Parathyroid adenoma (tissue), 2 donors: ENCODE measurements around the gene NFATC2.
"Not testable (repeated sequence)": the region's sequence is repeated elsewhere in the genome, so short reads cannot be mapped to it uniquely, and the experiment has no call there.

Source experiments
- H2AFZ ChIP-seq: fragments of 300-600 bp; sonication (generic); one replicate; pipeline ENCODE4 v1.7.0; 2017; ENCODE audit warnings: antibody characterized with exemption, mild to moderate bottlenecking
- H3K27ac ChIP-seq: fragments of 300-600 bp; sonication (generic); one replicate; pipeline ENCODE4 v1.7.0; 2017
- H3K27me3 ChIP-seq: fragments of 300-600 bp; sonication (generic); one replicate; pipeline ENCODE4 v1.7.0; 2017; ENCODE audit warnings: low read length; ENCODE audit not compliant: control insufficient read depth, insufficient read depth
- H3K36me3 ChIP-seq: fragments of 300-600 bp; sonication (generic); one replicate; pipeline ENCODE4 v1.7.0; 2017; ENCODE audit warnings: low read length; ENCODE audit not compliant: control insufficient read depth, insufficient read depth
- H3K4me1 ChIP-seq: fragments of 300-600 bp; sonication (generic); one replicate; pipeline ENCODE4 v1.7.0; 2017; ENCODE audit warnings: control low read depth
- H3K4me2 ChIP-seq: fragments of 300-600 bp; sonication (generic); one replicate; pipeline ENCODE4 v1.7.0; 2017; ENCODE audit warnings: low read length
- H3K4me3 ChIP-seq: fragments of 300-600 bp; sonication (generic); one replicate; pipeline ENCODE4 v1.7.0; 2017; ENCODE audit warnings: low read depth, low read length
- H3K79me2 ChIP-seq: fragments of 300-600 bp; sonication (generic); one replicate; pipeline ENCODE4 v1.7.0; 2017; ENCODE audit warnings: control low read depth
- H3K9ac ChIP-seq: fragments of 300-600 bp; sonication (generic); one replicate; pipeline ENCODE4 v1.7.0; 2017; ENCODE audit warnings: mild to moderate bottlenecking
- H3K9me3 ChIP-seq: fragments of 300-600 bp; sonication (generic); one replicate; pipeline ENCODE4 v1.7.0; 2017; ENCODE audit warnings: low read length; ENCODE audit not compliant: control insufficient read depth
- TF ChIP-seq, protein P1 (sequence below): fragments of 300-600 bp; sonication (generic); IDR thresholded peaks from one replicate; pipeline ENCODE4 v1.7.0; 2017; ENCODE audit warnings: antibody characterized with exemption, mild to moderate bottlenecking
- donor health status: primary hyperparathyroidism.

NFATC2 gene

GRCh38 chr20:51569815-51570738, 27.6 kb upstream of the NFATC2 start:
- no peaks in the 10 kb centered on the region for H3K79me2 ChIP-seq
- H3K9ac ChIP-seq: no peak overlapping the region
- H3K4me2 ChIP-seq: no peak overlapping the region
- no peak overlapping the region for H3K27ac ChIP-seq
- no peaks in the 10 kb centered on the region for H3K36me3 ChIP-seq
- H3K27me3 ChIP-seq: no peaks in the 10 kb centered on the region
- H3K9me3 ChIP-seq: no peaks in the 10 kb centered on the region
- no peak overlapping the region for H3K4me3 ChIP-seq
- TF ChIP-seq, protein P1, sequence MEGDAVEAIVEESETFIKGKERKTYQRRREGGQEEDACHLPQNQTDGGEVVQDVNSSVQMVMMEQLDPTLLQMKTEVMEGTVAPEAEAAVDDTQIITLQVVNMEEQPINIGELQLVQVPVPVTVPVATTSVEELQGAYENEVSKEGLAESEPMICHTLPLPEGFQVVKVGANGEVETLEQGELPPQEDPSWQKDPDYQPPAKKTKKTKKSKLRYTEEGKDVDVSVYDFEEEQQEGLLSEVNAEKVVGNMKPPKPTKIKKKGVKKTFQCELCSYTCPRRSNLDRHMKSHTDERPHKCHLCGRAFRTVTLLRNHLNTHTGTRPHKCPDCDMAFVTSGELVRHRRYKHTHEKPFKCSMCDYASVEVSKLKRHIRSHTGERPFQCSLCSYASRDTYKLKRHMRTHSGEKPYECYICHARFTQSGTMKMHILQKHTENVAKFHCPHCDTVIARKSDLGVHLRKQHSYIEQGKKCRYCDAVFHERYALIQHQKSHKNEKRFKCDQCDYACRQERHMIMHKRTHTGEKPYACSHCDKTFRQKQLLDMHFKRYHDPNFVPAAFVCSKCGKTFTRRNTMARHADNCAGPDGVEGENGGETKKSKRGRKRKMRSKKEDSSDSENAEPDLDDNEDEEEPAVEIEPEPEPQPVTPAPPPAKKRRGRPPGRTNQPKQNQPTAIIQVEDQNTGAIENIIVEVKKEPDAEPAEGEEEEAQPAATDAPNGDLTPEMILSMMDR: no peak
- no peaks in the 10 kb centered on the region for H3K4me1 ChIP-seq
- no peak overlapping the region for H2AFZ ChIP-seq

GRCh38 chr20:51568533-51568932, 26.0 kb upstream of the NFATC2 start:
- not testable (repeated sequence) for H3K79me2 ChIP-seq, H3K9ac ChIP-seq, H3K4me1 ChIP-seq, H3K27me3 ChIP-seq, H3K4me2 ChIP-seq, H3K27ac ChIP-seq, H2AFZ ChIP-seq, H3K9me3 ChIP-seq, H3K4me3 ChIP-seq, H3K36me3 ChIP-seq

GRCh38 chr20:51567622-51568021, 25.1 kb upstream of the NFATC2 start:
- Histone ChIP-seq H3K9ac (no peak overlapping the region), H3K9me3 (no peaks in the 10 kb centered on the region), H3K4me1 (no peaks in the 10 kb centered on the region), H3K27me3 (no peaks in the 10 kb centered on the region), H3K79me2 (no peaks in the 10 kb centered on the region), H3K36me3 (no peaks in the 10 kb centered on the region), H2AFZ (no peak overlapping the region), H3K4me3 (no peak overlapping the region), H3K27ac (no peak overlapping the region), H3K4me2 (no peak overlapping the region)
- TF ChIP-seq, protein P1: no peak

- H3K9ac ChIP-seq: no peak overlapping the region
- peaks cover 3% of the 10 kb centered on the region for H3K4me1 ChIP-seq
- no peak overlapping the region for H3K4me3 ChIP-seq
- H3K36me3 ChIP-seq: no peaks in the 10 kb centered on the region
- H2AFZ ChIP-seq: no peak overlapping the region
- H3K9me3 ChIP-seq: no peaks in the 10 kb centered on the region
- TF ChIP-seq, protein P1: no peak
- no peak overlapping the region for H3K4me2 ChIP-seq
- no peak overlapping the region for H3K27ac ChIP-seq
- no peaks in the 10 kb centered on the region for H3K27me3 ChIP-seq
- no peaks in the 10 kb centered on the region for H3K79me2 ChIP-seq
Observed at GRCh38 chr20:51566594-51566993, 24.1 kb upstream of the NFATC2 start.

- Histone ChIP-seq H3K4me3 (no peak overlapping the region), H3K27ac (no peak overlapping the region), H3K36me3 (no peaks in the 10 kb centered on the region), H3K9me3 (no peaks in the 10 kb centered on the region), H3K79me2 (no peaks in the 10 kb centered on the region), H3K4me1 (peaks cover 11% of the 10 kb centered on the region), H3K9ac (no peak overlapping the region), H3K27me3 (no peaks in the 10 kb centered on the region), H3K4me2 (no peak overlapping the region), H2AFZ (no peak overlapping the region)
- TF ChIP-seq, protein P1: no peak
Observed at GRCh38 chr20:51565298-51566144, 23.0 kb upstream of the NFATC2 start.
